Measurements from ENCODE around the gene AQP12B.
"Not testable (repeated sequence)": the region's sequence is repeated elsewhere in the genome, so short reads cannot be mapped to it uniquely, and the experiment has no call there.

Gene AQP12B

DNA sequence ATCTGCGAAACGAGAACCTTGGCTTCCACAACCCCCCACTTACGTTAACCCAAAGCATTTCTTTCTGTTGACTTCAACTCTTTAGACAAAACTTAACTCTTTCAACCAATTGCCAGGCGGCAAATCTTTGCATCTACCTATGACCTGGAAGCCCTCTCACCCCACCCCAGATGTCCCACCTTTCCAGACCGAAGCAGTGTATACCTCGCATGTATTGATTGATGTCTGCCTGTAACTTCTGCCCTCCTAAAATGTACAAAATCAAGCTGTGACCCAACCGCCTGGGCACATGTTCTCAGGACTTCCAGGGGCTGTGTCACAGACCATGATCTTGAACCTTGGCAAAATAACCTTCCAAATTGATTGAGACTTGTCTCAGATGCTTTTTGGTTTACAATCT lies 12.3 kb downstream of the AQP12B start:
- Histone ChIP-seq H3K9me3 (ENCODE audit: control insufficient read depth, insufficient read depth, low read length) (no peaks in the 10 kb centered on the region), H3K9ac (ENCODE audit: low read depth, low read length) (no peak overlapping the region), H3K4me3 (ENCODE audit: low read depth, low read length) (no peak overlapping the region), H3K27me3 (ENCODE audit: control insufficient read depth, insufficient read depth, low read length) (peaks cover 2% of the 10 kb centered on the region), H3K36me3 (ENCODE audit: control insufficient read depth, insufficient read depth, low read length) (no peaks in the 10 kb centered on the region), H3K4me1 (ENCODE audit: control insufficient read depth, insufficient read depth, low read length) (no peaks in the 10 kb centered on the region)

DNA sequence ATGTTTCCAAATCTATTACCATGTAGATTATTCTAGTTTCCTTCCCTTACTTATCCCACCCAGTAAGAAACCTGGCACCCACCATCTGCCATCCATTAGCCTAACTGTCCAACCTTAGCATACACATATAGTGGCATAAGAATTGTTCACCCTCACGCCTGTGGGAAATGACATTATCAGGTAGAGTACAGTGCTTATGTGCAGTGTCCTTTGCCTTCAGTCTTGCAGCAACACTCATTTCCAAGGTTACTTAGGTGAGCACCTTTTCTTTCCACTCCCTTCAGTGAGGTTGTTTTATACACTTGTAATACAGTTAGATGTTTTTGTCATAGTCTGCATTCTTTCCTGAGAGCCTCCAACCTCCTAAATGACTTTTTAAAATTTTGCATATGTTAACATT lies 18.1 kb downstream of the AQP12B start:
- Histone ChIP-seq H3K4me3 (ENCODE audit: low read depth, low read length) (no peak overlapping the region), H3K9me3 (ENCODE audit: control insufficient read depth, insufficient read depth, low read length) (no peaks in the 10 kb centered on the region), H3K4me1 (ENCODE audit: control insufficient read depth, insufficient read depth, low read length) (no peaks in the 10 kb centered on the region), H3K36me3 (ENCODE audit: control insufficient read depth, insufficient read depth, low read length) (no peaks in the 10 kb centered on the region), H3K9ac (ENCODE audit: low read depth, low read length) (no peak overlapping the region), H3K27me3 (ENCODE audit: control insufficient read depth, insufficient read depth, low read length) (no peaks in the 10 kb centered on the region)

DNA sequence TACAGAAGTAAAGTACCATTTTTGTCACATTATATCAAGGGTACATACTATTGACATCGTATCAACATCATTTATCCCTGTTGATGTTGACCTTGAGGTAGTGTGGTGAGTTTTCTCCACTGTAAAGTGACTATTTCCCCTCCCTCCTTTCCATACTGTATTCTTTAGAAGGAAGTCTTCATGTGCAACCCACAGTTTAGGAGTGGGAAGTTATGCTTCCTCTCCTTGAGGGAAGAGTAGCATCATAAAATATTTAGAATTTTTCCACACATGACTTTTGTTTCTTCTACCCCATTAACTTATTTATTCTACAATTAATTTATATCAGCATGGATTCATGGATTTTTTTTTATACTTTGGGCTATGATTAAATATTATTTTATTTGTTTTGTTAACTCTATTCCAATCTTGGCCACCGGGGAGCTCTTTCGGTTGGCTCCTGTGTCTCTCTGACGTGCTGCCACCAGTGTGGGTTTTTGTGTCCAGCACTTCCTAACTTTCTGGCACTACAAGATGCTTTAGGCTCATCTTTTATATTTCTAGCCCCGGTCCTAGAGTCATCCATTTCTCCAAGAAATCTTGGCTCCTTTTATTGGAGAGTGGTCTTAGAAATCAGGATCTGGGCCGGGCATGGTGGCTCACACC lies 19.0 kb downstream of the AQP12B start:
- Histone ChIP-seq H3K4me1 (ENCODE audit: control insufficient read depth, insufficient read depth, low read length) (no peaks in the 10 kb centered on the region), H3K36me3 (ENCODE audit: control insufficient read depth, insufficient read depth, low read length) (no peaks in the 10 kb centered on the region), H3K9me3 (ENCODE audit: control insufficient read depth, insufficient read depth, low read length) (no peaks in the 10 kb centered on the region), H3K9ac (ENCODE audit: low read depth, low read length) (no peak overlapping the region), H3K27me3 (ENCODE audit: control insufficient read depth, insufficient read depth, low read length) (no peaks in the 10 kb centered on the region), H3K4me3 (ENCODE audit: low read depth, low read length) (no peak overlapping the region)

DNA sequence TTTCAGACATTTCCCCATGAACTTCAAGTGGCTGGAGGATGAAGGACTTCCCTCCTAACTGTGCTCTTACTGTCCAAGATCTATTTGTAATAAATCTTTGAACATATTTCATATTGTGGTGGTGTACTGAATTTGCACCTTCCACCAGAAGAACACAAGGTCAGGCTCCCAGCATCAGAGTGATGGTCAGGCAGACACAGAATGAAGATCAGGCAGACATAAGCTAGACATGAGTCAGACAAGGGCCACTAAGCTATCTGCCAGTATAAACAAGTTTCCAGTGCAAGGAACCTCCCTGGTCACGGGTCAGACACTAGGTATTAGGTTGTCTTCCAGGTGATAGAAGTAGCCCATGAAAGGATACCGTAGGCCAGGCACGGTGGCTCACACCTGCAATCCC lies 20.0 kb downstream of the AQP12B start:
- Histone ChIP-seq H3K4me1 (ENCODE audit: control insufficient read depth, insufficient read depth, low read length) (no peaks in the 10 kb centered on the region), H3K27me3 (ENCODE audit: control insufficient read depth, insufficient read depth, low read length) (no peaks in the 10 kb centered on the region), H3K9ac (ENCODE audit: low read depth, low read length) (no peak overlapping the region), H3K9me3 (ENCODE audit: control insufficient read depth, insufficient read depth, low read length) (no peaks in the 10 kb centered on the region), H3K36me3 (ENCODE audit: control insufficient read depth, insufficient read depth, low read length) (no peaks in the 10 kb centered on the region), H3K4me3 (ENCODE audit: low read depth, low read length) (no peak overlapping the region)

DNA sequence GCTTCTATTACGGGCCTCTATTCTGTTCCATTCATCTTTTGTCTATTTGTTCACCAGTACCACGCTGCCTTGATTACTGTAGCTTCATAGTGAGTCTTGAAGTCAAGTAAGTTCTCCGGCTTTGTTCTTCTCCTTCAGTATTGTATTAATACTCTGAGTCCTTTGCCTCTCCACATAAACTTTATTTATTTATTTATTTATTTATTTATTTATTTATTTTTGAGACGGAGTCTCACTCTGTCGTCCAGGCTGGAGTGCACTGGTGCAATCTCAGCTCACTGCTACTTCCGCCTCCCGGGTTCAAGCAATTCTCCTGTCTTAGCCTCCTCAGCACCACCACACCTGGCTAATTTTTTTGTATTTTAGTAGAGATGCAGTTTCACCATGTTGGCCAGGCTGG lies 22.8 kb downstream of the AQP12B start:
- H3K9ac ChIP-seq (ENCODE audit: low read depth, low read length); H3K36me3 ChIP-seq (ENCODE audit: control insufficient read depth, insufficient read depth, low read length); H3K27me3 ChIP-seq (ENCODE audit: control insufficient read depth, insufficient read depth, low read length); H3K4me1 ChIP-seq (ENCODE audit: control insufficient read depth, insufficient read depth, low read length); H3K4me3 ChIP-seq (ENCODE audit: low read depth, low read length); H3K9me3 ChIP-seq (ENCODE audit: control insufficient read depth, insufficient read depth, low read length): not testable (repeated sequence)

DNA sequence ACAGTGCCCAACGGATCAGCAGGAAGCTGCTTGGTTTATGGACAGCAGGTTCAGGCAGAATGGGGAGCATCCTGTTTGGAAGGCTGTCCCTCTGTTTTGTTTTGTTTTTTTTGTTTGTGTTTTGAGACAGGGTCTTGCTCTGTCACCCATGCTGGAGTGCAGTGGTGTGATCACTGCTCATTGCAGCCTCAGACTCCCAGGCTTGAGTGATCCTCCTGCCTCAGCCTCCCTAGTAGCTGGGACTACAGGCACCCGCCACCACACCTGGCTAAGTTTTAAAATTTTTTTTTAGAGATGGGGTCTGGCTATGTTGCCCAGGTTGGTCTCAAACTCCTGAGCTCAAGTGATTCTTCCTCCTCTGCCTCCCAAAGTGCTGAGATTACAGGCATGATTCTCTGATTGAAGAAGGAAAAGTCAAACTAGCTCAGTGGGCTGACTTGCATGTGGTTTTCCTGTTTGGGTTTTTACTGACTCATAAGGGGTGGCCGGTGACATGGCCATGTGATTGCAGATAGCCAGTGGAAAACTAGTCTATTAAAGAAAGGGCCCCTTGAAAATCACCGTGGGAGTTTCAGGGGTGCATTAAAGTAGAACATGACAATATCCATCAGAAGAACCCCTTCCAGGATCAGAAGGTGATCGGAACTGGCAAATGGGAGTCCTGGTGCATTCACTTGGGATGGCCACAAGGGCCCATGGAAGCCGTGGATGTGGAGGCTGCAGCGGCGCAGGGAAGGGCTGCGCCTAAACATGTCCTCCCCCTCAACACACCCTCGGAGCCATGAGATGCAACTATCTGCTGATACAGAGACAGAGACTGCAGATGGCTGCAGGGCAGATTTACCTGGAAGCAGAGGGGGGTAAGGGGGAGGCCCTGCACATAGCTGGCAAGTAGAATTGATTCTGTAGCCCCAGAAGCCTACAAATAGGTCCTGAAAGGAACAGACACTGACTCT lies 26.5 kb downstream of the AQP12B start:
- Histone ChIP-seq H3K4me3 (ENCODE audit: low read depth, low read length) (no peak overlapping the region), H3K4me1 (ENCODE audit: control insufficient read depth, insufficient read depth, low read length) (no peaks in the 10 kb centered on the region), H3K27me3 (ENCODE audit: control insufficient read depth, insufficient read depth, low read length) (no peaks in the 10 kb centered on the region), H3K36me3 (ENCODE audit: control insufficient read depth, insufficient read depth, low read length) (no peaks in the 10 kb centered on the region), H3K9me3 (ENCODE audit: control insufficient read depth, insufficient read depth, low read length) (no peaks in the 10 kb centered on the region), H3K9ac (ENCODE audit: low read depth, low read length) (no peak overlapping the region)

DNA sequence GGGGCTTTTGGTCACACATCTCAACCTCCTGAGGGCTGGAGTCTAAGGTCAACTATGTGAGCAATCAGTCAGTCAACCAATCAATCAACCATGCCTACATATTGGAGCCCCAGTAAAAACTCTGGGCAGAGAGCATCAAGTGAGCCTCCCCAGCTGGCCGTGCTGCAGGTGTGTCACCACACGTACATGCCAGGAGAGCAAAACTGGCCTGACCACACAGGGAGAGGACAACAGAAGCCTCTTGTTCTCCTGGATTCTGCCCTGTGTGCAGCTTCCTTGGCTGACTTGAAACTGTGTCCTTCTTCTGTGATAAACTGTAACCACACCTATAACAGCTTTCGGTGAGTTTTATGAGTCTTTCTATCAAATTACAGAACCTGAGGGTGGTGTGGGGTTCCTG lies 31.5 kb downstream of the AQP12B start:
- Histone ChIP-seq H3K27me3 (ENCODE audit: control insufficient read depth, insufficient read depth, low read length) (no peaks in the 10 kb centered on the region), H3K9ac (ENCODE audit: low read depth, low read length) (no peak overlapping the region), H3K9me3 (ENCODE audit: control insufficient read depth, insufficient read depth, low read length) (no peaks in the 10 kb centered on the region), H3K36me3 (ENCODE audit: control insufficient read depth, insufficient read depth, low read length) (no peaks in the 10 kb centered on the region), H3K4me1 (ENCODE audit: control insufficient read depth, insufficient read depth, low read length) (no peaks in the 10 kb centered on the region), H3K4me3 (ENCODE audit: low read depth, low read length) (no peak overlapping the region)

DNA sequence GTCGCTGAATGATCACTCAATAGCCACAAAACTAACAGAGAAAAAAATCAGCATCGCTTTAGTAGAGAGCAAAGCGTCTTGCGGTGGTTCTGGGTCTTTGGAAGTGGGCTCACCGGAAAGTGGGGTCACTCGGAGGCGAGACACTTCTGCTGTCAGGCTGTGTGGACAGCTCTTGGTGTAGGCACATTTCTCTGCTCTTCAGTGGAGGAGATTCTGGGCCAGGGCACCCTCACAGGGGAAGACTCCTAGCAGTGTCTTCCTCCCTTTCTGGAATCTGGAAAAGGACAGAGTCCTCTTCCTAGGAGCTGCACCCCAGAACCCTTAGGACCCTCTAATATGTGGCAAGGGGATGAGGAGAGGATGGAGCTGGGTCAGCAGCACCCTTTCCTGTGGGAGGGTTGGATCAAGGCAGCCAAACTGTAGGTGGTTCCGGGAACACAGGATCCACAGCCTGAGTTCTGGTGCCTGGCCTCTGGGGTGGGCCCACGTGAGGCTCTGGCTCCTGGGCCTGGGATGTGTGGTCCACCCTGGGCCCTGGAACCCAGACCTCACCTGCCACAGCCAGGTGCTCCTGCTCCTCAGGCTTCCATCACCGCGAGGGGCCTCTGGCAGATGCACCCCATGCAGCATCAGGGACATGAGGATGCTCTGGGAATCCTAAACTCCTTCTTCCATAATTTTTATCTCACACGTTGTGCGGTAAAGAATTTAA lies 32.3 kb downstream of the AQP12B start:
- H3K9me3 ChIP-seq (ENCODE audit: control insufficient read depth, insufficient read depth, low read length) = no peaks in the 10 kb centered on the region
- H3K4me3 ChIP-seq (ENCODE audit: low read depth, low read length) = no peak overlapping the region
- H3K27me3 ChIP-seq (ENCODE audit: control insufficient read depth, insufficient read depth, low read length) = no peaks in the 10 kb centered on the region
- H3K9ac ChIP-seq (ENCODE audit: low read depth, low read length) = no peak overlapping the region
- no peaks in the 10 kb centered on the region for H3K4me1 ChIP-seq (ENCODE audit: control insufficient read depth, insufficient read depth, low read length)
- no peaks in the 10 kb centered on the region for H3K36me3 ChIP-seq (ENCODE audit: control insufficient read depth, insufficient read depth, low read length)

DNA sequence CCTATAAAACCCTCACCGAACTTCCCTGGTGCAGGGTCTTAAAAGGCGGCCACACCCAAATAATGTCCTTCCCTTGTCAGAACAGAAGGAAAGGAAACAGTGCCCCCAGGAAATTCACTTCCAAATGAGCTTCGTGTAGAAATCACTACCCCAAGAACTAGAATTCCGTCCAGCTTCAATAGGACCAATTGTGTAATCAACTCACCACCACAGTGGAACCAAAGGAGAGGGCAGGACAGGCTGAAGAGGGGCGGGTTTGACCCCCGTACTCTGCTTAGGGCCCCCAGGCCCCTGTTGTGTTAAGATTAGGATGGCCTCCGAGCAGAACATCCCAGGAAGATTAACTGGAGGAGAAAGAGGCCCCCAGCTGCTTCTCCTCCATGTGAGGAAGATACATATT lies 33.4 kb downstream of the AQP12B start:
- Histone ChIP-seq H3K27me3 (ENCODE audit: control insufficient read depth, insufficient read depth, low read length) (no peaks in the 10 kb centered on the region), H3K9ac (ENCODE audit: low read depth, low read length) (no peak overlapping the region), H3K4me3 (ENCODE audit: low read depth, low read length) (no peak overlapping the region), H3K36me3 (ENCODE audit: control insufficient read depth, insufficient read depth, low read length) (no peaks in the 10 kb centered on the region), H3K9me3 (ENCODE audit: control insufficient read depth, insufficient read depth, low read length) (no peaks in the 10 kb centered on the region), H3K4me1 (ENCODE audit: control insufficient read depth, insufficient read depth, low read length) (no peaks in the 10 kb centered on the region)

DNA sequence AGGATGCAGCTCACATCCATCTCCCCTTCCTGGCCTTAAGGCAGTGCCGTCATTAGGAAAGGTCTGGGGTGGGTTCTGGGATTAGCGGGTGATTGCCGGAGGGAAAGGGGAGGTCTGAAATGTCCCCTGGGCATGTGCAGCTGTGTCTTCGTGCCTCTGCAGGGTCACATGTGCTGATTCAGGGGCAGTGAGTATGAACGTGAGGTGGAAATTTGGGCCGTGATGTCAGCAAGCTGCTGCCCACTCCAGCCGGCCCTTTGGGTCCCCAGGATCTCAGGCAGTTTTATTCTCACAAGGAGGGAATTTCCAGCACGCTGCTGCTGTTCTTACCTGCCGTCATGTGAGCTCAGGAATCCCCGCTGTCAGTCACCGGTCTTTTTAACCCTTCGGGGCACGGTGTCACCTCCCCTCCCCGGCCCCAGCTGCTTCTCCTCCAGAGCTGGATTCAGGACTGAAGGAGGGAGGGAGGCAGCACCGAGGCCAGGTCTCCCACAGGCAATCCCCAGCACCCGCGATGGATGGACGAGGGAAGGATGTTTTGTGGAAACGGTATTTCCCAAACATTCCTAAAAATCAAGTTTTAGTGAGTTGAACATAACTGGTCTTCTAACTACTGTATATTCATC lies 33.9 kb downstream of the AQP12B start:
- Histone ChIP-seq H3K9me3 (ENCODE audit: control insufficient read depth, insufficient read depth, low read length) (no peaks in the 10 kb centered on the region), H3K4me3 (ENCODE audit: low read depth, low read length) (no peak overlapping the region), H3K9ac (ENCODE audit: low read depth, low read length) (no peak overlapping the region), H3K36me3 (ENCODE audit: control insufficient read depth, insufficient read depth, low read length) (no peaks in the 10 kb centered on the region), H3K4me1 (ENCODE audit: control insufficient read depth, insufficient read depth, low read length) (no peaks in the 10 kb centered on the region), H3K27me3 (ENCODE audit: control insufficient read depth, insufficient read depth, low read length) (no peaks in the 10 kb centered on the region)

DNA sequence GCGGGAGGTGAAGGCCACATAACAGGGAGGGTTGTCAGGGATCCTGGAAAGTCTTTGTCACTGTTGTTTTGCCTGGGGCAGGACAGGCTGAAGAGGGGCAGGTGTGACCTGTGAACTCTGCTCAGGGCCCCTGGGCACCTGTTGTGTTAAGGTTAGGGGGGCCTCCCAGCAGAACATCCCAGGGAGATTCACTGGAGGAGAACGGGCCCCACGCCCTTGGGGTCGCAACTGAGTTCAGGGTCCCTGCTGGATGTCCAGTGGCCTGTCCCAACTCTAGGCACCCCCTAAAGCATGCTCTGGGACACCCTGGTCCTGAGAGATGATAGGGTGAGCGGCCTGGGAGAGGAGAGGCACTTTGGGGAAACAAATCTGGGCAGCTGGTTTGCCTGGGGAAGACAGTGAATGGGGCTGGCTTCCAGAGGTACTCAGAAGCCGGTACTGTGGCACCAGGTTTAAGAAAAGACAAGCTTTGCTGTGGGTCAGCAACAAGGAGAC lies 34.5 kb downstream of the AQP12B start:
- Histone ChIP-seq H3K4me3 (ENCODE audit: low read depth, low read length) (no peak overlapping the region), H3K9me3 (ENCODE audit: control insufficient read depth, insufficient read depth, low read length) (no peaks in the 10 kb centered on the region), H3K27me3 (ENCODE audit: control insufficient read depth, insufficient read depth, low read length) (no peaks in the 10 kb centered on the region), H3K9ac (ENCODE audit: low read depth, low read length) (no peak overlapping the region), H3K4me1 (ENCODE audit: control insufficient read depth, insufficient read depth, low read length) (no peaks in the 10 kb centered on the region), H3K36me3 (ENCODE audit: control insufficient read depth, insufficient read depth, low read length) (no peaks in the 10 kb centered on the region)

Data from iPS-15b (cell line).